ENCODE results near the gene NUDT2. TPM values are rescaled to one million over a fixed set of nuclear protein-coding genes. Genes with fewer than 3 reads are reported as not detected.

NUDT2 gene
- total and polyA plus RNA-seq, 2 of the 4 experiments (the other 2 are of a cell fraction): 36.6 to 45.0 TPM

DNA sequence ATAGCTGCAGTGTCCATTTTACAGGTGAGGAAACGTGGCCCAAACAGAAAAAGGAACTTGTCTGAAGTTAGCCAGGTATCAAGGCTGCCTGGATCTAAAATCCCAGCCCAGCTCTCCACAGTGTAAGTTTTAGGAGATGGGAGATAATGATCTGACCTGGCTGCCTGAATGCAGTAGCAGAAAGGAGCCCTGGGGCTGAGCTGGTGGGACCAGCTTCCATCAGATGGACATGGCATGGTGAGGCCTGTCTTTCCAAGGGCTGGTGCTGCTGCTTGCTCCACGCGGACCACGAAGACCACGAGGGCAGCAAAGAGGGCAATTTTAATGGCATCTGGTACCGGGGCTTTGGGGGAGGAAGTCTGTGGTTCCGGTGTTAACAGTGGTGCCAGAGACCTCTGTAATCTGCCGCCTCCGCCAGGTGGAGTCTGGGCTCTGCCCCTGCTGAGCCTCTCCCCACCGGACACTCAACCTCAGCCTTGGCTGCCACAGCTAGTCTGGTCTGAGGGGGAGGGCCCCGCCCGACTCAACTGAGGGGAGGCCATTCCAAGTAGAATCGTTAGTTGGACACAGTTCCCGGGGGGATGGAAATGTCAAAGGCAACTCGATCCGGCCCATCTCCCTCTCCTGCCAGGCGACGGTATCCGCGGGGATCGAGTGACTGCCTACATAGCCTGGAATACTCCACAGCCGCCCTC is 46.7 kb downstream of the NUDT2 start (continued):
- TF ChIP-seq MXI1 (IDR thresholded peaks at IDR 0.05; ENCODE audit: borderline replicate concordance, low read depth, low read length): no peak
- TF ChIP-seq NFE2L2 (IDR thresholded peaks at IDR 0.05; ENCODE audit: low read depth, low read length): no peak

DNA sequence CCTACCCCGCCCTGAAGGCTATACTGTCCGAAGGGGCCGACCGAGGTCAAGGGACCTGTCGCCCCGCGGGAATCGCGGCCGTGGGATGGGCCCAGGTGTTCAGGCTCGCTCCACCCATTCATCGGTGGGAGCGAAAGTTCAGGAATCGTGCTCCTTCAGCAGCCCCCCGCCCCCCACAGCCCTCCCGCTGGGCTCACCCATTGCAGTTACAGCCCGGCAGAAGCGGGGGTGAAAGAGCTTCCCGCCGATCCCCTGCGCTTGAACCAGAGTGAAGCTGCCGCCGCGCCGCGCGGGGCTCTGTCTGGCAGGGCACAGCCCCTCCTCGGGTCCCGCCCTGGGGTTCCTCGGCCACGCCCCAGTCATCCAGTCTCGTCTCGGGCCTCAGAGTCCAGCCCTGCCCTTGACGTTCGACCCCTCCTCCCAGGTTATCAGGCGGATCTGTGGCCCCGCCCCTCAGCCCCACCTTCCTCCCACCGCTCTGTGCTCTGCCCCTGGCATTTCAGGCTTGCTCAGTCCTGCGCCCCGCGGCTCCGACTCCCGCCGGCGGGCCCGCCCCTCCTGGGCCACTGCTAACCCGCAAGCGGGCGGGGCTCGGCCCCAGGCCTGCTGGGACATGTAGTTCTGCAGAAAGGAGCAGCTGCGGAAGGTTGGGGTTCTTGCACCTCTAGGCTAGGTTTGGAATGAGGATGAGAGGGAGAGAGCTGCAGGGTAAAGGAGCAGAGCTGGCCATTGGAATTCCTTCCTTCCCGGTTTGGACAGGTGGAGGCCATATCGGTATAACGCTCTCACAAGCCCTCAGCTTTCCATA is 47.4 kb downstream of the NUDT2 start, which contains the start of gene MYORG:
TSS of gene MYORG (minus strand) at position 303 of the 808 bp plus-strand sequence. CDS start 3,955 bp downstream, outside the sequence.
- WGBS, 2 experiments (ENCODE audit: extremely low coverage in 2 of 2, insufficient read length in 1 of 2): 1% methylated on average over 21 of the region's 54 CpGs; no CpG with 5 or more reads in 1 of the 2 experiments
- H3K9me1 ChIP-seq (ENCODE audit: insufficient read depth, low read length): peaks cover 8% of the 10 kb centered on the region; the same call in 1 of the 2 replicates
- no peak within 1 kb of the TSS; the same call in 1 of the 2 replicates for H3K56ac ChIP-seq (ENCODE audit: extremely low read depth, insufficient read depth, low read length)
- H2BK20ac ChIP-seq (ENCODE audit: low read depth, low read length): no peak within 1 kb of the TSS
- H2AFZ ChIP-seq (replicated peaks; ENCODE audit: low read length, poor library complexity): peak within 1 kb of the TSS; percentile 98
- no peak within 1 kb of the TSS for H2BK15ac ChIP-seq (ENCODE audit: low read depth, low read length)
- peak within 1 kb of the TSS; percentile 90 for H2AK9ac ChIP-seq (replicated peaks; ENCODE audit: low read depth, low read length, poor library complexity)
- H4K20me1 ChIP-seq (ENCODE audit: insufficient read depth, low read length): no peaks in the 10 kb centered on the region; the same call in 1 of the 2 replicates
- no peak within 1 kb of the TSS for H3K4ac ChIP-seq (ENCODE audit: low read depth, low read length)
- 0 out of 2 replicates have a peak within 1 kb of the TSS, but pooled peaks have one; percentile 24 for H2AK5ac ChIP-seq (ENCODE audit: low read depth, low read length)
- POLR2A ChIA-PET (ENCODE audit: unreplicated experiment): interaction anchor here (0.5 to 0.6 kb wide), 2 partner anchors 17 to 1061 kb away, joined by 7 to 8 read pairs; no protein-coding TSS in a partner anchor
- peak within 1 kb of the TSS in 1 of 2 experiments; percentile 64; a peak in 2 of 4 replicates for H4K8ac ChIP-seq (ENCODE audit: low read depth in 2 of 2, low read length in 2 of 2)
- no peaks in the 10 kb centered on the region for H3K79me1 ChIP-seq (ENCODE audit: low read depth in 1 of 2, low read length in 2 of 2)
- no peak within 1 kb of the TSS for H2BK5ac ChIP-seq (ENCODE audit: low read depth, low read length, poor library complexity, severe bottlenecking)
- H3K27me3 ChIP-seq (ENCODE audit: control insufficient read depth, insufficient read depth, low read length): peaks cover 17% of the 10 kb centered on the region; the same call in 1 of the 2 replicates
- H4K91ac ChIP-seq (ENCODE audit: insufficient read depth, low read depth, low read length): no peak within 1 kb of the TSS
- H3K14ac ChIP-seq (replicated peaks; ENCODE audit: low read depth, low read length): 0 out of 2 replicates have a peak within 1 kb of the TSS, but pooled peaks have one; percentile 87
- in situ Hi-C loops (cut with MboI; ENCODE audit: low sequenced_read_pairs): no loop called here
- no TSS peak for BruUV-seq (replicated peaks)
- intact Hi-C loops (cut with micrococcal nuclease): loop anchor here (5.0 kb wide), 1 partner anchor 449 kb away; no protein-coding TSS in a partner anchor
- no peak within 1 kb of the TSS for H2BK120ac ChIP-seq (ENCODE audit: low read depth, low read length)
- H3K4me1 ChIP-seq (ENCODE audit: control insufficient read depth, insufficient read depth, low read length): peaks cover 8% of the 10 kb centered on the region
- H3K4me2 ChIP-seq (ENCODE audit: low read depth, low read length): peak within 1 kb of the TSS; percentile 96
- DNase-seq: peak; percentile 65
- peaks cover 4% of the 10 kb centered on the region; the same call in 1 of the 2 replicates for H3K9me3 ChIP-seq (ENCODE audit: control insufficient read depth, insufficient read depth, low read length)
- ATAC-seq (ENCODE audit: low read depth): peak; percentile 84
- no peak within 1 kb of the TSS for H4K5ac ChIP-seq (ENCODE audit: low read depth, low read length)
- peak within 1 kb of the TSS; percentile 2; the same call in 1 of the 2 replicates for H3K9ac ChIP-seq (ENCODE audit: low read depth, low read length)
- peak within 1 kb of the TSS; percentile 54 for H3K4me3 ChIP-seq (ENCODE audit: insufficient read depth, low read depth, low read length)
- dilution Hi-C loops (cut with HindIII; ENCODE audit: low sequenced_read_pairs, unreplicated experiment): no loop called here
- CTCF ChIA-PET: interaction anchor here (0.8 to 1.8 kb wide), 2 partner anchors 45 to 303 kb away, joined by 3 to 4 read pairs; no protein-coding TSS in a partner anchor
- no peak within 1 kb of the TSS for H3K27ac ChIP-seq (ENCODE audit: insufficient read depth, low read length)
- peak within 1 kb of the TSS; percentile 93 for H3K23ac ChIP-seq (ENCODE audit: low read depth, low read length)
- no peaks in the 10 kb centered on the region; the same call in 1 of the 2 replicates for H3K36me3 ChIP-seq (ENCODE audit: control insufficient read depth, insufficient read depth, low read length)
- H3K18ac ChIP-seq (ENCODE audit: low read depth, low read length): no peak within 1 kb of the TSS
- no peak for TF ChIP-seq CEBPB (IDR thresholded peaks at IDR 0.05; ENCODE audit: low read depth, low read length)
- TF ChIP-seq MXI1 (IDR thresholded peaks at IDR 0.05; ENCODE audit: borderline replicate concordance, low read depth, low read length): no peak
- no peak for TF ChIP-seq ELK1 (IDR thresholded peaks at IDR 0.05; ENCODE audit: borderline replicate concordance, low read depth, low read length)
- TF ChIP-seq CTCF (conservative IDR thresholded peaks at IDR 0.05; ENCODE audit: low read depth, low read length): no peak
- TF ChIP-seq RFX5 (IDR thresholded peaks at IDR 0.05; ENCODE audit: low read depth, low read length): no peak
- TF ChIP-seq MAZ (IDR thresholded peaks at IDR 0.05; ENCODE audit: borderline replicate concordance, low read depth, low read length): peak; percentile 88; the same call in 1 of the 2 replicates
- no peak for TF ChIP-seq USF2 (IDR thresholded peaks at IDR 0.05; ENCODE audit: low read depth, low read length)
